Nephron progenitor cell (in vitro differentiated cells): ENCODE data around the gene GPN2.
A peak's percentile ranks its signal among the peaks of the same experiment; 100 is the strongest.

Experiments used
- DNase-seq: peaks from one replicate; pipeline ENCODE4 v3.0.0; 2021
- H3K27ac Mint-ChIP-seq: 2 replicates; pipeline ENCODE4 v1.8.0; 2021; ENCODE audit warnings: mild to moderate bottlenecking, moderate library complexity, mixed read lengths
- H3K27me3 Mint-ChIP-seq: 2 replicates; pipeline ENCODE4 v1.8.0; 2021; ENCODE audit warnings: mild to moderate bottlenecking, low read depth, mixed read lengths; ENCODE audit not compliant: poor library complexity
- H3K36me3 Mint-ChIP-seq: 2 replicates; pipeline ENCODE4 v1.8.0; 2021; ENCODE audit warnings: low read depth, mixed read lengths
- H3K4me1 Mint-ChIP-seq: 2 replicates; pipeline ENCODE4 v1.8.0; 2021; ENCODE audit warnings: mixed read lengths
- H3K4me3 Mint-ChIP-seq: 2 replicates; pipeline ENCODE4 v1.8.0; 2021; ENCODE audit warnings: mild to moderate bottlenecking, moderate library complexity, mixed read lengths
- H3K9me3 Mint-ChIP-seq: 2 replicates; pipeline ENCODE4 v1.8.0; 2021; ENCODE audit warnings: mild to moderate bottlenecking, moderate library complexity, mixed read lengths
- CTCF ChIP-seq: fragments of 200-600 bp; sonication (generic); IDR thresholded peaks from 2 replicates; pipeline ENCODE4 v1.5.0; 2021; ENCODE audit warnings: antibody characterized with exemption

GPN2 gene

GRCh38 chr1:26915204-26915842 lies 25.2 kb upstream of the GPN2 start:
- H3K27ac Mint-ChIP-seq = peak overlapping the region; percentile 51
- peaks cover 37% of the 10 kb centered on the region for H3K27me3 Mint-ChIP-seq
- peaks cover 2% of the 10 kb centered on the region for H3K4me1 Mint-ChIP-seq
- no peak overlapping the region for H3K4me3 Mint-ChIP-seq
- H3K9me3 Mint-ChIP-seq = no peaks in the 10 kb centered on the region
- no peaks in the 10 kb centered on the region for H3K36me3 Mint-ChIP-seq
- no peak for TF ChIP-seq CTCF
- DNase-seq = no peak

GRCh38 chr1:26913754-26914619 lies 23.9 kb upstream of the GPN2 start, which contains the start of gene NR0B2:
TSS of gene NR0B2 (minus strand) at chr1:26913975. CDS start at chr1:26913940, 35 bp downstream.
- no peak within 1 kb of the TSS for H3K27ac Mint-ChIP-seq
- H3K27me3 Mint-ChIP-seq = peaks cover 46% of the 10 kb centered on the region
- TF ChIP-seq CTCF = no peak
- no peak for DNase-seq
- H3K36me3 Mint-ChIP-seq = no peaks in the 10 kb centered on the region
- no peaks in the 10 kb centered on the region for H3K4me1 Mint-ChIP-seq
- H3K9me3 Mint-ChIP-seq = no peaks in the 10 kb centered on the region
- no peak within 1 kb of the TSS for H3K4me3 Mint-ChIP-seq

GRCh38 chr1:26913389-26913753 lies 23.3 kb upstream of the GPN2 start:
- no peak overlapping the region for H3K4me3 Mint-ChIP-seq
- TF ChIP-seq CTCF = no peak
- no peaks in the 10 kb centered on the region for H3K9me3 Mint-ChIP-seq
- H3K36me3 Mint-ChIP-seq = no peaks in the 10 kb centered on the region
- no peak for DNase-seq
- peaks cover 51% of the 10 kb centered on the region for H3K27me3 Mint-ChIP-seq
- H3K27ac Mint-ChIP-seq = no peak overlapping the region
- H3K4me1 Mint-ChIP-seq = no peaks in the 10 kb centered on the region

GRCh38 chr1:26912147-26912490 lies 22.0 kb upstream of the GPN2 start:
- TF ChIP-seq CTCF = no peak
- DNase-seq = no peak

GRCh38 chr1:26911399-26912146 lies 21.5 kb upstream of the GPN2 start:
- H3K36me3 Mint-ChIP-seq = no peaks in the 10 kb centered on the region
- no peaks in the 10 kb centered on the region for H3K9me3 Mint-ChIP-seq
- DNase-seq = no peak
- H3K27me3 Mint-ChIP-seq = peaks cover 52% of the 10 kb centered on the region
- TF ChIP-seq CTCF = no peak
- H3K4me3 Mint-ChIP-seq = no peak overlapping the region
- H3K4me1 Mint-ChIP-seq = no peaks in the 10 kb centered on the region
- no peak overlapping the region for H3K27ac Mint-ChIP-seq

More at GRCh38 chr1:26912147-26912490, 22.0 kb upstream of the GPN2 start:
- Mint-ChIP-seq H3K27me3 (peaks cover 57% of the 10 kb centered on the region), H3K4me3 (no peak overlapping the region), H3K36me3 (no peaks in the 10 kb centered on the region), H3K4me1 (no peaks in the 10 kb centered on the region), H3K27ac (no peak overlapping the region), H3K9me3 (no peaks in the 10 kb centered on the region)
